Measurements from ENCODE around the gene SOX9. TPM values are rescaled to one million over a fixed set of nuclear protein-coding genes. Genes with fewer than 3 reads are reported as not detected.

SOX9 gene
- total RNA-seq, 2 donors from 2014 or later, result not detected

- H3K27me3 Mint-ChIP-seq, result peaks cover 13% of the 10 kb centered on the region
- ATAC-seq (replicated peaks), result no peak
- no peaks in the 10 kb centered on the region for H3K36me3 Mint-ChIP-seq (ENCODE audit: low read depth)
- no peaks in the 10 kb centered on the region for H3K4me1 Mint-ChIP-seq
- no peak overlapping the region for H3K27ac Mint-ChIP-seq
- H3K4me3 Mint-ChIP-seq, result no peak overlapping the region
- no peaks in the 10 kb centered on the region for H3K9me3 Mint-ChIP-seq
Measured at GRCh38 chr17:72150632-72151460, 30.0 kb downstream of the SOX9 start.

- H3K36me3 Mint-ChIP-seq (ENCODE audit: low read depth), result no peaks in the 10 kb centered on the region
Measured at GRCh38 chr17:72151565-72152386, 31.0 kb downstream of the SOX9 start.

GRCh38 chr17:72152387-72152929 is 31.6 kb downstream of the SOX9 start:
- no peak for ATAC-seq (replicated peaks)
- no peaks in the 10 kb centered on the region for H3K36me3 Mint-ChIP-seq (ENCODE audit: low read depth)
- H3K4me3 Mint-ChIP-seq, result no peak overlapping the region
- H3K9me3 Mint-ChIP-seq, result no peaks in the 10 kb centered on the region
- H3K27ac Mint-ChIP-seq, result no peak overlapping the region
- H3K27me3 Mint-ChIP-seq, result peaks cover 7% of the 10 kb centered on the region
- H3K4me1 Mint-ChIP-seq, result no peaks in the 10 kb centered on the region

More at GRCh38 chr17:72151565-72152386, 31.0 kb downstream of the SOX9 start:
- H3K27me3 Mint-ChIP-seq, result peaks cover 7% of the 10 kb centered on the region
- H3K4me3 Mint-ChIP-seq, result no peak overlapping the region
- no peak for ATAC-seq (replicated peaks)
- H3K9me3 Mint-ChIP-seq, result no peaks in the 10 kb centered on the region
- no peak overlapping the region for H3K27ac Mint-ChIP-seq
- no peaks in the 10 kb centered on the region for H3K4me1 Mint-ChIP-seq

- no peak for ATAC-seq (replicated peaks)
- no peaks in the 10 kb centered on the region for H3K36me3 Mint-ChIP-seq (ENCODE audit: low read depth)
- no peaks in the 10 kb centered on the region for H3K27me3 Mint-ChIP-seq
- no peak overlapping the region for H3K4me3 Mint-ChIP-seq
- H3K9me3 Mint-ChIP-seq, result peaks cover 12% of the 10 kb centered on the region
- no peaks in the 10 kb centered on the region for H3K4me1 Mint-ChIP-seq
- no peak overlapping the region for H3K27ac Mint-ChIP-seq
Measured at GRCh38 chr17:72158895-72159885, 38.4 kb downstream of the SOX9 start.

GRCh38 chr17:72162569-72162968 is 41.7 kb downstream of the SOX9 start:
- Mint-ChIP-seq H3K36me3 (ENCODE audit: low read depth) (no peaks in the 10 kb centered on the region), H3K27ac (no peak overlapping the region), H3K27me3 (no peaks in the 10 kb centered on the region), H3K9me3 (peaks cover 12% of the 10 kb centered on the region), H3K4me1 (no peaks in the 10 kb centered on the region), H3K4me3 (no peak overlapping the region)
- ATAC-seq (replicated peaks), result no peak

- Mint-ChIP-seq H3K36me3 (ENCODE audit: low read depth) (no peaks in the 10 kb centered on the region), H3K9me3 (peaks cover 12% of the 10 kb centered on the region), H3K4me3 (no peak overlapping the region), H3K4me1 (no peaks in the 10 kb centered on the region), H3K27me3 (no peaks in the 10 kb centered on the region), H3K27ac (no peak overlapping the region)
- no peak for ATAC-seq (replicated peaks)
Measured at GRCh38 chr17:72163474-72163873, 42.7 kb downstream of the SOX9 start.

GRCh38 chr17:72164158-72164739 is 43.4 kb downstream of the SOX9 start:
- H3K27ac Mint-ChIP-seq, result no peak overlapping the region
- H3K4me1 Mint-ChIP-seq, result no peaks in the 10 kb centered on the region
- no peaks in the 10 kb centered on the region for H3K36me3 Mint-ChIP-seq (ENCODE audit: low read depth)
- ATAC-seq (replicated peaks), result no peak
- no peak overlapping the region for H3K4me3 Mint-ChIP-seq
- peaks cover 8% of the 10 kb centered on the region for H3K9me3 Mint-ChIP-seq
- no peaks in the 10 kb centered on the region for H3K27me3 Mint-ChIP-seq

GRCh38 chr17:72165192-72165866 is 44.5 kb downstream of the SOX9 start:
- ATAC-seq (replicated peaks), result no peak
- H3K36me3 Mint-ChIP-seq (ENCODE audit: low read depth), result no peaks in the 10 kb centered on the region
- no peak overlapping the region for H3K4me3 Mint-ChIP-seq
- no peaks in the 10 kb centered on the region for H3K27me3 Mint-ChIP-seq
- peaks cover 3% of the 10 kb centered on the region for H3K9me3 Mint-ChIP-seq
- no peak overlapping the region for H3K27ac Mint-ChIP-seq
- H3K4me1 Mint-ChIP-seq, result no peaks in the 10 kb centered on the region

GRCh38 chr17:72165867-72166439 is 45.1 kb downstream of the SOX9 start:
- Mint-ChIP-seq H3K27ac (no peak overlapping the region), H3K27me3 (peaks cover 2% of the 10 kb centered on the region), H3K9me3 (peaks cover 3% of the 10 kb centered on the region), H3K36me3 (ENCODE audit: low read depth) (no peaks in the 10 kb centered on the region), H3K4me3 (no peak overlapping the region), H3K4me1 (no peaks in the 10 kb centered on the region)
- no peak for ATAC-seq (replicated peaks)

GRCh38 chr17:72167593-72167992 is 46.8 kb downstream of the SOX9 start:
- Mint-ChIP-seq H3K36me3 (ENCODE audit: low read depth) (no peaks in the 10 kb centered on the region), H3K9me3 (peaks cover 3% of the 10 kb centered on the region), H3K27me3 (peaks cover 8% of the 10 kb centered on the region), H3K4me1 (no peaks in the 10 kb centered on the region), H3K4me3 (no peak overlapping the region), H3K27ac (no peak overlapping the region)
- no peak for ATAC-seq (replicated peaks)

GRCh38 chr17:72169823-72170222 is 49.0 kb downstream of the SOX9 start:
- Mint-ChIP-seq H3K9me3 (no peaks in the 10 kb centered on the region), H3K4me1 (no peaks in the 10 kb centered on the region), H3K4me3 (no peak overlapping the region), H3K36me3 (ENCODE audit: low read depth) (no peaks in the 10 kb centered on the region), H3K27me3 (peaks cover 11% of the 10 kb centered on the region), H3K27ac (no peak overlapping the region)
- no peak for ATAC-seq (replicated peaks)

GRCh38 chr17:72171703-72172667 is 51.2 kb downstream of the SOX9 start:
- Mint-ChIP-seq H3K27ac (no peak overlapping the region), H3K4me1 (no peaks in the 10 kb centered on the region), H3K36me3 (ENCODE audit: low read depth) (no peaks in the 10 kb centered on the region), H3K4me3 (no peak overlapping the region), H3K9me3 (no peaks in the 10 kb centered on the region), H3K27me3 (peaks cover 15% of the 10 kb centered on the region)
- ATAC-seq (replicated peaks), result no peak
